GM10248 (cell line): ENCODE results near the gene CYB561D2.

Source experiments
- CTCF ChIA-PET: fragments of 300-600 bp; sonication (Branson Sonifier 250); formaldehyde crosslinking; extraction: SDS; loops from one replicate; lab custom pipeline; 2021; ENCODE audit warnings: antibody characterized with exemption; lab: Yijun Ruan, JAX
- POLR2A ChIA-PET: fragments of 350-650 bp; sonication (Branson Sonifier 250); formaldehyde crosslinking; extraction: SDS; loops from one replicate; lab custom pipeline; 2020; ENCODE audit warnings: antibody characterized with exemption; lab: Yijun Ruan, JAX
- DNase-seq: peaks from one replicate; pipeline ENCODE4 v3.0.0; 2012; ENCODE audit errors: extremely low spot score
- TF ChIP-seq, protein P1 (sequence below): IDR thresholded peaks from 2 replicates; pipeline ENCODE4 v1.5.1; 2012; ENCODE audit warnings: mild to moderate bottlenecking, low read depth; ENCODE audit errors: extremely low read depth, missing control alignments, control extremely low read depth

The CYB561D2 gene

GRCh38 chr3:50388016-50388719 lies 37.5 kb downstream of the CYB561D2 start:
- ChIA-PET CTCF (no interaction called here), POLR2A (no interaction called here)
- TF ChIP-seq, protein P1, sequence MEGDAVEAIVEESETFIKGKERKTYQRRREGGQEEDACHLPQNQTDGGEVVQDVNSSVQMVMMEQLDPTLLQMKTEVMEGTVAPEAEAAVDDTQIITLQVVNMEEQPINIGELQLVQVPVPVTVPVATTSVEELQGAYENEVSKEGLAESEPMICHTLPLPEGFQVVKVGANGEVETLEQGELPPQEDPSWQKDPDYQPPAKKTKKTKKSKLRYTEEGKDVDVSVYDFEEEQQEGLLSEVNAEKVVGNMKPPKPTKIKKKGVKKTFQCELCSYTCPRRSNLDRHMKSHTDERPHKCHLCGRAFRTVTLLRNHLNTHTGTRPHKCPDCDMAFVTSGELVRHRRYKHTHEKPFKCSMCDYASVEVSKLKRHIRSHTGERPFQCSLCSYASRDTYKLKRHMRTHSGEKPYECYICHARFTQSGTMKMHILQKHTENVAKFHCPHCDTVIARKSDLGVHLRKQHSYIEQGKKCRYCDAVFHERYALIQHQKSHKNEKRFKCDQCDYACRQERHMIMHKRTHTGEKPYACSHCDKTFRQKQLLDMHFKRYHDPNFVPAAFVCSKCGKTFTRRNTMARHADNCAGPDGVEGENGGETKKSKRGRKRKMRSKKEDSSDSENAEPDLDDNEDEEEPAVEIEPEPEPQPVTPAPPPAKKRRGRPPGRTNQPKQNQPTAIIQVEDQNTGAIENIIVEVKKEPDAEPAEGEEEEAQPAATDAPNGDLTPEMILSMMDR: peak; percentile 8
- DNase-seq: no peak

DNA sequence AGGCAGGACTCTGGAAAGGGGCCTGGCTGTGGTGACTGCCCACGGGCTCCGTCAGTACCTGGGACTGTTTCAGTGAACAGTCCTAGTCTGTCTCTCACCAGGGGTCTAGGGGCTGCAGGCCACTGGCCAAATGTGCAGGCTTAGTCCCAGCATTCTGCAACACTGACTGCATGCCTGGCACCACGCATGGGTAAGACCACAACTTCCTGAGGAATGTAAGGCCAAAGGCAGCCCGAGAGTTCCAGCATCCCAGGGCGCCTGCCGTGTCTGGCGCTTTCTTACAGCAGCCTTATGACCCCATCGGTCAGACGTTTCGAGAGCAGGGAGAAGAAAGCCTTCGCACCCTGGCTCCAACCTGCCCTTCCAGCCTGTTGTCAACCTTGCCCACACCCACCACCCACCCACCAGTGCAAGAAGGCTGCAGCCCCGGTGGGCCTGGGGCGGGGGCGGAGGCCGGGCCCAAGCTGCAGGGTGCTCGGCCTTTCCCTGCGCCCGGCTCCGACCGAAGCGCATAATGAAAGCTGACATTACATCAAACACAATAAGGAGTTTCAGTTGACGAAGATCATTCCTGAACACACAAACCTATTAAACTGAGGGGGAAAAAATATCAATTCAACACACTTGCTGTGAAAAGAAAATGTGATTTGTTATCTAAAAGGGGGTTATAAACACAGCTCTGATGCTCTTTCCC lies 38.2 kb downstream of the CYB561D2 start:
- DNase-seq: no peak
- TF ChIP-seq, protein P1: no peak
- CTCF ChIA-PET: no interaction called here
- POLR2A ChIA-PET: no interaction called here

DNA sequence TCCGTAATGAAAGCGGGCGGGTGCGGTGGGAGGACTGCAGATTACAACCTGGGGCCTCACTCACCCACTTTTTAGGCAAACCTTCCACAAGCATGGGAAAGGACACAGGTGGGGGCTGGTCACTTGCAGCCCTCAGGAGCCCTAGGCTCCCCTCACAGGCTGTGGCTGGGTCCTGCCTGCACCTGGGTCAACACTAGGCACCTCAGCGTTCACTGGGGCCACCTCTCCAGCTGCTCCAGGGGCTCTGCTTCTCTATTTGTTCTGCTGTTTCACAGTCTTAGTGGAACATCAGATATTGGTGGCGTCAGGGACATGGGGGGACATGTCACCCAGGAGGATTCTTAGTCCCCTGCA lies 38.7 kb downstream of the CYB561D2 start:
- ChIA-PET CTCF (no interaction called here), POLR2A (interaction anchor here (0.6 kb wide), 1 partner anchor 41 kb away, joined by 4 read pairs; no protein-coding TSS in a partner anchor)
- TF ChIP-seq, protein P1: no peak
- no peak for DNase-seq

GRCh38 chr3:50390508-50391224 lies 40.0 kb downstream of the CYB561D2 start:
- TF ChIP-seq, protein P1: no peak
- DNase-seq: no peak
- CTCF ChIA-PET: no interaction called here
- POLR2A ChIA-PET: no interaction called here

GRCh38 chr3:50392101-50392715 lies 41.5 kb downstream of the CYB561D2 start:
- POLR2A ChIA-PET: no interaction called here
- TF ChIP-seq, protein P1: no peak
- CTCF ChIA-PET: interaction anchor here (1.5 kb wide), 1 partner anchor 150 kb away, joined by 4 read pairs; no protein-coding TSS in a partner anchor
- DNase-seq: no peak

DNA sequence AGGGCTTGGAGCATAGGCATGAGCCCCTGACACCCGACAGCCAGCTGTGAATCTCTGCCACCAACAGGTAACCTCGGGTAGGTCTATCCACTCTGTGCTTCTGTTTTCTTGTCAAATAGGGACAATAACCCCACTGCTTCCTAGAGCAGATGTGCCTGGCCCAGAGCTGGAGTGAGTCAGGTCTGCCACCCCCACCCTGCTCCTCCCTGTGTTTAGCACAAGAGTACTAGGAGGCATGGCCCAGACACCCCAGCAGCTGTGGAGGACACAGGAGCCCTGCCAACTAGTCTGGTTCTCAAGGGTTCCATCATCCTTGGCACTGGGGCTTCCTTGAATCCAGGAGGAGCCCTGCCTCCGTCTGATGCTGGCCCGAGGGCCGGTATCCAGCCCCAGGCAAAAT lies 42.4 kb downstream of the CYB561D2 start:
- ChIA-PET CTCF (interaction anchor here (1.2 kb wide), 1 partner anchor 149 kb away, joined by 3 read pairs; no protein-coding TSS in a partner anchor), POLR2A (no interaction called here)
- DNase-seq: no peak
- TF ChIP-seq, protein P1: no peak
